Breast epithelium (tissue), 4 donors: ENCODE data around the gene SH2B3. TPM values are rescaled to one million over a fixed set of nuclear protein-coding genes. Genes with fewer than 3 reads are reported as not detected.

Source experiments
- DNase-seq, 2 donors: peaks; one replicate each; pipeline ENCODE4 v3.0.0-alpha.2; 2019; ENCODE audit warnings: low spot score in 2 of 2
- H3K27ac ChIP-seq, 2 donors: fragments of 200-600 bp; sonication (generic) in 1 of 2; one replicate each; pipeline ENCODE4 v1.5.1; 2016 to 2019; ENCODE audit warnings: mild to moderate bottlenecking in 1 of 2
- H3K27me3 ChIP-seq, 2 donors: fragments of 200-600 bp; sonication (generic) in 1 of 2; one replicate each; pipeline versions ENCODE4 v1.5.1 to v1.6.0; 2017 to 2019; ENCODE audit warnings: control low read depth in 1 of 2, mild to moderate bottlenecking in 1 of 2
- H3K36me3 ChIP-seq: fragments of 200-600 bp; one replicate; pipeline ENCODE4 v1.5.1; 2019
- H3K4me1 ChIP-seq, 2 donors: fragments of 200-600 bp; sonication (generic); one replicate each; pipeline ENCODE4 v1.5.1; 2016 to 2019; ENCODE audit warnings: control low read depth in 1 of 2
- H3K4me3 ChIP-seq, 3 donors: fragments of 200-600 bp; sonication (generic); 1 replicate in 2 of 3; 2 replicates in 1 of 3; pipeline ENCODE4 v1.5.1; 2016 to 2019; ENCODE audit warnings: mild to moderate bottlenecking in 3 of 3, moderate library complexity in 2 of 3
- H3K9me3 ChIP-seq, 2 donors: fragments of 200-600 bp; sonication (generic) in 1 of 2; one replicate each; pipeline ENCODE4 v1.5.1; 2016 to 2019; ENCODE audit warnings: control low read depth in 1 of 2
- CTCF ChIP-seq, 3 donors: fragments of 450-650 bp; IDR thresholded peaks; one replicate each; pipeline ENCODE4 v1.5.1; 2016 to 2017; ENCODE audit warnings: antibody characterized with exemption in 3 of 3, mild to moderate bottlenecking in 3 of 3, moderate library complexity in 3 of 3
- POLR2A ChIP-seq: fragments of 450-650 bp; IDR thresholded peaks from one replicate; pipeline ENCODE4 v1.6.1; 2016; ENCODE audit warnings: antibody characterized with exemption, mild to moderate bottlenecking, moderate library complexity
- POLR2AphosphoS5 ChIP-seq, 3 donors: sonication (generic); formaldehyde crosslinking; IDR thresholded peaks; one replicate each; pipeline ENCODE4 v1.6.1; 2017; ENCODE audit warnings: antibody characterized with exemption in 3 of 3
- intact Hi-C: fragments of 100-400 bp; cut with DNase I; formaldehyde crosslinking; loops from one replicate; pipeline ENCODE4 v1.15.1; 2023; ENCODE audit warnings: low total_unique reads
- total RNA-seq, 3 donors: library from RNA; depleted of rRNA; stranded (reverse); fragments of >200 nt; gene quantifications; one replicate each; pipeline ENCODE4 v1.1.0, GENCODE V29; 2016

Gene SH2B3
- total RNA-seq, 3 donors from 2014 or later = 13.9 to 27.4 (median 17.4) TPM

- Histone ChIP-seq H3K9me3 (no peaks in the 10 kb centered on the region), H3K27ac (peak overlapping the region in 1 of 2 donors; percentile 59), H3K4me1 (peaks cover 0 to 4% of the 10 kb centered on the region in 2 donors), H3K36me3 (no peaks in the 10 kb centered on the region), H3K27me3 (no peaks in the 10 kb centered on the region), H3K4me3 (no peak overlapping the region)
- intact Hi-C loops = loop anchor here (5.0 kb wide), 1 partner anchor 43 kb away; no protein-coding TSS in a partner anchor
- TF ChIP-seq CTCF (IDR thresholded peaks at IDR 0.05) (no peak), POLR2A (no peak), POLR2AphosphoS5 (IDR thresholded peaks at IDR 0.05) (no peak)
- DNase-seq = no peak
These were observed 34.9 kb downstream of the SH2B3 start for GRCh38 chr12:111440631-111441030.

- H3K4me3 ChIP-seq = no peak overlapping the region
- H3K27me3 ChIP-seq = no peaks in the 10 kb centered on the region
- DNase-seq = no peak
- TF ChIP-seq POLR2AphosphoS5 (IDR thresholded peaks at IDR 0.05) (no peak), POLR2A (no peak), CTCF (IDR thresholded peaks at IDR 0.05) (no peak)
- intact Hi-C loops = loop anchor here (5.0 kb wide), 1 partner anchor 44 kb away; no protein-coding TSS in a partner anchor
- H3K9me3 ChIP-seq = no peaks in the 10 kb centered on the region
- no peak overlapping the region for H3K27ac ChIP-seq
- peaks cover 0 to 4% of the 10 kb centered on the region in 2 donors for H3K4me1 ChIP-seq
- H3K36me3 ChIP-seq = no peaks in the 10 kb centered on the region
These were observed 35.6 kb downstream of the SH2B3 start for GRCh38 chr12:111441107-111441928.

GRCh38 chr12:111442301-111443045 is 36.8 kb downstream of the SH2B3 start:
- TF ChIP-seq POLR2A = no peak
- no peak for TF ChIP-seq POLR2AphosphoS5 (IDR thresholded peaks at IDR 0.05)
- TF ChIP-seq CTCF (IDR thresholded peaks at IDR 0.05) = no peak
- DNase-seq = no peak
- H3K27ac ChIP-seq = peak overlapping the region in 1 of 2 donors; percentile 77
- no peak overlapping the region for H3K4me3 ChIP-seq
- no peaks in the 10 kb centered on the region for H3K36me3 ChIP-seq
- peaks cover 0 to 4% of the 10 kb centered on the region in 2 donors for H3K4me1 ChIP-seq
- H3K9me3 ChIP-seq = no peaks in the 10 kb centered on the region
- intact Hi-C loops = loop anchor here (5.0 kb wide), 1 partner anchor 45 kb away; no protein-coding TSS in a partner anchor
- no peaks in the 10 kb centered on the region for H3K27me3 ChIP-seq

- Histone ChIP-seq H3K36me3 (no peaks in the 10 kb centered on the region), H3K27ac (peak overlapping the region in 1 of 2 donors; percentile 77), H3K9me3 (no peaks in the 10 kb centered on the region), H3K4me3 (no peak overlapping the region), H3K4me1 (peaks cover 0 to 4% of the 10 kb centered on the region in 2 donors), H3K27me3 (no peaks in the 10 kb centered on the region)
- no peak for TF ChIP-seq POLR2AphosphoS5 (IDR thresholded peaks at IDR 0.05)
- intact Hi-C loops = loop anchor here (5.0 kb wide), 1 partner anchor 46 kb away; no protein-coding TSS in a partner anchor
- DNase-seq = no peak
These were observed 37.4 kb downstream of the SH2B3 start for GRCh38 chr12:111443086-111443485.

- no peaks in the 10 kb centered on the region for H3K9me3 ChIP-seq
- intact Hi-C loops = loop anchor here (5.0 kb wide), 1 partner anchor 46 kb away; no protein-coding TSS in a partner anchor
- H3K4me1 ChIP-seq = peaks cover 0 to 4% of the 10 kb centered on the region in 2 donors
- no peak overlapping the region for H3K4me3 ChIP-seq
- no peak for TF ChIP-seq CTCF (IDR thresholded peaks at IDR 0.05)
- H3K27me3 ChIP-seq = no peaks in the 10 kb centered on the region
- H3K27ac ChIP-seq = peak overlapping the region in 1 of 2 donors; percentile 77
- H3K36me3 ChIP-seq = no peaks in the 10 kb centered on the region
- DNase-seq = no peak
These were observed 37.9 kb downstream of the SH2B3 start for GRCh38 chr12:111443586-111443985.
